Activated CD8-positive, alpha-beta memory T cell treated with anti-CD3 and anti-CD28 coated beads, Interleukin-2, amount 10 ng/mL, durations not matched to agents 7 days and 5 days (primary cell): Measurements from ENCODE around the gene TTLL11. TPM values are rescaled to one million over a fixed set of nuclear protein-coding genes. Genes with fewer than 3 reads are reported as not detected.

Source experiments
- ATAC-seq: fragments of 150-1000 bp; cut with Tn5 transposase; one replicate; pipeline ENCODE4 v1.10.0; 2021; ENCODE audit warnings: moderate library complexity
- CTCF ChIA-PET: fragments of 350-600 bp; sonication (Branson Sonifier 250); formaldehyde crosslinking; loops from one replicate; lab custom pipeline; 2021; ENCODE audit warnings: antibody characterized with exemption; lab: Charles Lee
- DNase-seq: peaks from one replicate; pipeline ENCODE4 v3.0.0-alpha.2; 2020
- H3K27ac Mint-ChIP-seq: one replicate; pipeline ENCODE4 v1.8.0; 2021; ENCODE audit warnings: mild to moderate bottlenecking, mixed read lengths
- H3K27me3 Mint-ChIP-seq: one replicate; pipeline ENCODE4 v1.8.0; 2021; ENCODE audit warnings: mixed read lengths
- H3K36me3 Mint-ChIP-seq: one replicate; pipeline ENCODE4 v1.8.0; 2021; ENCODE audit warnings: mild to moderate bottlenecking, mixed read lengths
- H3K4me1 Mint-ChIP-seq: one replicate; pipeline ENCODE4 v1.8.0; 2021; ENCODE audit warnings: mixed read lengths
- H3K4me3 Mint-ChIP-seq: one replicate; pipeline ENCODE4 v1.8.0; 2021; ENCODE audit warnings: mild to moderate bottlenecking, moderate library complexity, mixed read lengths
- H3K9me3 Mint-ChIP-seq: one replicate; pipeline ENCODE4 v1.8.0; 2022; ENCODE audit warnings: low read depth, mixed read lengths
- total RNA-seq, 2 experiments: library from RNA; stranded (reverse); gene quantifications; one replicate each; pipeline ENCODE4 v1.2.3, GENCODE V29; 2021

Gene TTLL11
- total RNA-seq: 1 to 10 TPM; 2.2 to 2.5 TPM

GRCh38 chr9:122092611-122093506, at the start of gene TTLL11:
TSS of gene TTLL11 (minus strand) at chr9:122093308. CDS start at chr9:122093148, 160 bp downstream.
- peak; percentile 97 for DNase-seq
- peaks cover 23% of the 10 kb centered on the region for H3K4me1 Mint-ChIP-seq
- CTCF ChIA-PET: interaction anchor here (0.7 to 8.6 kb wide), 9 partner anchors 28 to 821 kb away, joined by 3 to 294 read pairs (median 3); no protein-coding TSS in a partner anchor
- peak; percentile 95 for ATAC-seq
- no peaks in the 10 kb centered on the region for H3K9me3 Mint-ChIP-seq
- H3K36me3 Mint-ChIP-seq: peaks cover 2% of the 10 kb centered on the region
- peaks cover 29% of the 10 kb centered on the region for H3K27me3 Mint-ChIP-seq
- peak within 1 kb of the TSS; percentile 77 for H3K4me3 Mint-ChIP-seq
- H3K27ac Mint-ChIP-seq: peak within 1 kb of the TSS; percentile 34

- DNase-seq (no peak), ATAC-seq (no peak)
- Mint-ChIP-seq H3K4me1 (peaks cover 11% of the 10 kb centered on the region), H3K9me3 (no peaks in the 10 kb centered on the region), H3K4me3 (no peak overlapping the region), H3K27ac (no peak overlapping the region), H3K27me3 (peaks cover 4% of the 10 kb centered on the region), H3K36me3 (peaks cover 11% of the 10 kb centered on the region)
- CTCF ChIA-PET: interaction anchor here (2.3 kb wide), 1 partner anchor 17 kb away, joined by 10 read pairs; no protein-coding TSS in a partner anchor
These were observed 48.6 kb upstream of the TTLL11 start for GRCh38 chr9:122141671-122142070.

GRCh38 chr9:122140368-122141193, 47.5 kb upstream of the TTLL11 start:
- DNase-seq: no peak
- no peak for ATAC-seq
- H3K36me3 Mint-ChIP-seq: peaks cover 11% of the 10 kb centered on the region
- no peak overlapping the region for H3K4me3 Mint-ChIP-seq
- H3K27ac Mint-ChIP-seq: no peak overlapping the region
- H3K27me3 Mint-ChIP-seq: peaks cover 4% of the 10 kb centered on the region
- no peaks in the 10 kb centered on the region for H3K9me3 Mint-ChIP-seq
- CTCF ChIA-PET: no interaction called here
- H3K4me1 Mint-ChIP-seq: peaks cover 11% of the 10 kb centered on the region

- Mint-ChIP-seq H3K27ac (no peak overlapping the region), H3K4me1 (peaks cover 11% of the 10 kb centered on the region), H3K36me3 (peaks cover 5% of the 10 kb centered on the region), H3K27me3 (peaks cover 4% of the 10 kb centered on the region), H3K4me3 (no peak overlapping the region), H3K9me3 (no peaks in the 10 kb centered on the region)
- CTCF ChIA-PET: no interaction called here
- DNase-seq (peak; percentile 19), ATAC-seq (no peak)
These were observed 45.6 kb upstream of the TTLL11 start for GRCh38 chr9:122138560-122139268.

- DNase-seq (no peak), ATAC-seq (no peak)
- Mint-ChIP-seq H3K9me3 (no peaks in the 10 kb centered on the region), H3K27me3 (peaks cover 11% of the 10 kb centered on the region), H3K27ac (no peak overlapping the region), H3K36me3 (no peaks in the 10 kb centered on the region), H3K4me1 (no peaks in the 10 kb centered on the region), H3K4me3 (no peak overlapping the region)
- CTCF ChIA-PET: interaction anchor here (1.0 to 1.2 kb wide), 2 partner anchors 36 to 215 kb away, joined by 3 read pairs; no protein-coding TSS in a partner anchor
These were observed 42.4 kb upstream of the TTLL11 start for GRCh38 chr9:122135529-122135859.

- Mint-ChIP-seq H3K36me3 (no peaks in the 10 kb centered on the region), H3K27ac (no peak overlapping the region), H3K27me3 (peaks cover 11% of the 10 kb centered on the region), H3K4me1 (no peaks in the 10 kb centered on the region), H3K4me3 (no peak overlapping the region), H3K9me3 (no peaks in the 10 kb centered on the region)
- CTCF ChIA-PET: interaction anchor here (1.0 to 1.2 kb wide), 3 partner anchors 36 to 216 kb away, joined by 3 to 4 read pairs (median 3); no protein-coding TSS in a partner anchor
- ATAC-seq: no peak
- no peak for DNase-seq
These were observed 41.9 kb upstream of the TTLL11 start for GRCh38 chr9:122134822-122135528.

- Mint-ChIP-seq H3K27me3 (peaks cover 11% of the 10 kb centered on the region), H3K9me3 (no peaks in the 10 kb centered on the region), H3K4me1 (no peaks in the 10 kb centered on the region), H3K4me3 (no peak overlapping the region), H3K27ac (no peak overlapping the region), H3K36me3 (no peaks in the 10 kb centered on the region)
- ATAC-seq (no peak), DNase-seq (no peak)
- CTCF ChIA-PET: interaction anchor here (1.0 to 1.4 kb wide), 2 partner anchors 10 to 217 kb away, joined by 3 to 4 read pairs; no protein-coding TSS in a partner anchor
These were observed 41.0 kb upstream of the TTLL11 start for GRCh38 chr9:122133984-122134535.

- no peak for ATAC-seq
- Mint-ChIP-seq H3K27ac (no peak overlapping the region), H3K9me3 (no peaks in the 10 kb centered on the region), H3K36me3 (no peaks in the 10 kb centered on the region), H3K4me1 (no peaks in the 10 kb centered on the region), H3K27me3 (peaks cover 11% of the 10 kb centered on the region), H3K4me3 (no peak overlapping the region)
- CTCF ChIA-PET: interaction anchor here (1.0 to 1.9 kb wide), 3 partner anchors 10 to 217 kb away, joined by 3 to 7 read pairs (median 4); no protein-coding TSS in a partner anchor
- no peak for DNase-seq
These were observed 40.3 kb upstream of the TTLL11 start for GRCh38 chr9:122133263-122133983.

GRCh38 chr9:122132539-122132938, 39.4 kb upstream of the TTLL11 start:
- Mint-ChIP-seq H3K27me3 (peaks cover 11% of the 10 kb centered on the region), H3K4me1 (peaks cover 3% of the 10 kb centered on the region), H3K4me3 (no peak overlapping the region), H3K9me3 (no peaks in the 10 kb centered on the region), H3K36me3 (no peaks in the 10 kb centered on the region), H3K27ac (no peak overlapping the region)
- DNase-seq (no peak), ATAC-seq (no peak)
- CTCF ChIA-PET: interaction anchor here (1.4 to 1.9 kb wide), 3 partner anchors 9 to 35 kb away, joined by 4 to 7 read pairs (median 5); no protein-coding TSS in a partner anchor

- DNase-seq (no peak), ATAC-seq (no peak)
- Mint-ChIP-seq H3K27me3 (peaks cover 17% of the 10 kb centered on the region), H3K9me3 (no peaks in the 10 kb centered on the region), H3K4me3 (no peak overlapping the region), H3K4me1 (peaks cover 8% of the 10 kb centered on the region), H3K36me3 (no peaks in the 10 kb centered on the region), H3K27ac (no peak overlapping the region)
- CTCF ChIA-PET: interaction anchor here (1.4 to 1.9 kb wide), 3 partner anchors 8 to 34 kb away, joined by 4 to 7 read pairs (median 5); no protein-coding TSS in a partner anchor
These were observed 38.4 kb upstream of the TTLL11 start for GRCh38 chr9:122131401-122132001.

- H3K4me1 Mint-ChIP-seq: peaks cover 12% of the 10 kb centered on the region
- CTCF ChIA-PET: interaction anchor here (1.6 kb wide), 1 partner anchor 9 kb away, joined by 5 read pairs; no protein-coding TSS in a partner anchor
- H3K27me3 Mint-ChIP-seq: peaks cover 24% of the 10 kb centered on the region
- ATAC-seq: no peak
- no peaks in the 10 kb centered on the region for H3K36me3 Mint-ChIP-seq
- no peak overlapping the region for H3K4me3 Mint-ChIP-seq
- no peaks in the 10 kb centered on the region for H3K9me3 Mint-ChIP-seq
- no peak overlapping the region for H3K27ac Mint-ChIP-seq
- DNase-seq: no peak
These were observed 37.7 kb upstream of the TTLL11 start for GRCh38 chr9:122130837-122131236.
